Activated CD4-positive, CD25-positive, alpha-beta regulatory T cell treated with anti-CD3 and anti-CD28 coated beads, Interleukin-2, amount 50 U/mL, for 16 hours (primary cell): ENCODE data around the gene EMP2.

ENCODE experiments used
- DNase-seq: peaks from one replicate; pipeline ENCODE4 v3.0.0-alpha.2; 2020; ENCODE audit warnings: low read depth, low spot score

Gene EMP2

DNA sequence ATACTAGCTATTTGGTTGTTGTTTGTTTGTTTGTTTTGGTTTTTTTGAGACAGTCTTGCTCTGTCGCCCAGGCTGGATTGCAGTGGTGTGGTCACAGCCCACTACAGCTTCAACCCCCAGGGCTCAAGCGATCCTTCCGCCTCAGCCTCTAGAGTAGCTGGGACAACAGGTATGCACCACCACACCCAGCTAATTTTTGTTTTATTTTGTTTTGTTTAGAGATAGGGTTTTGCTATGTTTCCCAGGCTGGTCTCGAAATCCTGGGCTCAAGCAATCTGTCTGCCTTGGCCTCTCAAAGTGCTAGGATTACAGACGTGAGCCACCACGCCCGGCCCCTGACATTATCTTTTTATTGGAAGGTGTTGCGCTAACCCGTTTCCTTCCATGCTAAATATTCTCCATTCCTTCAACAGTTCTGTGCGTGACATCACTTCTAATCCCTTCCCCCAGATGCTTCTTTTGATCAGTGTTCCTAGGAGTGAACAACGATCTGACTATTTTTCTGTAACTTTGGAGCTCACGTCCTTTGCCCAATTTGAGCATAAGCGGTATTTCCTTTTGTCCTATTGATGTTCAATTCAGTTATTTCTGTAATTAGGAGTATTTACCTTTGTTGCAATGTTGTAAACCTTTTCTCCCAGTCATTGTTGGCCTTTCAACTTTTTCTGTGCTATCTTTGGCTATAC lies 30.2 kb upstream of the EMP2 start:
- no peak for DNase-seq

DNA sequence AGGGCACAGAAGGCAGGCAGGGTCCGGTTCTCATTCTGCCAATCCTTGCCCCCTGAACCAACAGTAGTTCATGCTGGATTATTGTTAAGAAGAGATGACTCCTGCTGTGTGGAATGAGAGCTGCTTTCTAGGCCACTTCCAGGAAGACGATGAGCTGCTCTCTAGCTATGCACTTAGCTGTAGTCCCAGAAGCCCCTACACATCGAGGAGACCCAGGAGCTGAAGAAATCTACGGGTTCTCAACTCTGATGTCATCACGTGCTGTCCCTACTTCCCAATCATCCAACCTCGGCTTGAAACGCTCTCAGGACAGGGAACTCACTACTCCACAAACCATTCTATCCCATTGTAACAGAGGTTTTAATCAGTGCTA lies 29.0 kb upstream of the EMP2 start:
- DNase-seq: no peak

DNA sequence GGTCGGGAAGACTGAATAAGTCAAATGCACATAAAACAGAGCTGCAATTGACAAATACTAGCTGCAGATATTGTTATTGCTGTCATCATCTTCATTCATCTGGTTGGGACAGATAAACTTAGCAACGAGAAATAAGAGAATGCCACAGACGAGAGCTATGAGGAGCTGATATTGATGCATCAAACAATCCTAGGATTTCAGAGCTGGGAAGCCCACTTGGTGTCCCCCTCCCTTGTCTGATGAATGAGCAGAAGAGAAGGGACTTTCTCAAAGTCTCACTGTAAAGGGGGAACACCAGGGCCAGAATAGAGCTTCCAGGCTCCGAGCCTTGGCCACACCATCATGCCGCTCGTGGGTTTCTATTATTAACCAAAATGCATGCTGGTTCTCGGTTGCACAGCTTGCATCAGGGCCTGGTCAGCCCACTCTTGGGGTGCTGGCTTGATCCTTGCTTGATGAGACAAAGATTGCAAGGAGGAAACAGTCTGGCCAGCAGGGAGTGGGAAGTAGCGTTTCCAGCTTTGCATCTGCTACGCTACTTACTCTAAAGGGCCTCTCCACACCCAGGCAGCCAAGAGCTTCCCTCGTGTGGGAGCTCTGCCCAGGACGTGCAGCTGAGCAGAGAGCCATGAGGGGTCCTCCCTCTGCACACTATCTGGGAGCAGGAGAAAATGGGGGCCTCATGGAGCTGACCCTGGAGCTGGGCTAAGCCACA lies 28.4 kb upstream of the EMP2 start:
- DNase-seq: no peak

DNA sequence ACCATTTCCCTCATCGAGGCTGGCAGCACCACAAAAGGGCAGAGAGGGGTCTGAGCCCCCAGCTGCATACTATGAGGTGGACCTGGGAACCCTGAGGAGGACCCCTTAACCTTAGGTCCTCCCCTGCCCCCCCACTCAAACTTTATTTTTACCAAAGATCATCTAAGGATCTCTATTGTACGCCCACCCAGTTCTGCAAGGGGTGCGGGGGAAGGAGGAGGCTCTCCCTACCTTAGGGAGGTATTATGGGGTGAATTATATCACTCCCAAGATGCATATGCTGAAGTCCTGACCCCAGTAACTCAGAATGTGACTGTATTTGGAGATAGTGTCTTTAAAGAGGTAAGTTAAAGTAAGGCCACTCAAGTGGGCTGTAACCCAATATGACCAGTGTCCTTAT lies 26.8 kb upstream of the EMP2 start:
- DNase-seq: no peak

DNA sequence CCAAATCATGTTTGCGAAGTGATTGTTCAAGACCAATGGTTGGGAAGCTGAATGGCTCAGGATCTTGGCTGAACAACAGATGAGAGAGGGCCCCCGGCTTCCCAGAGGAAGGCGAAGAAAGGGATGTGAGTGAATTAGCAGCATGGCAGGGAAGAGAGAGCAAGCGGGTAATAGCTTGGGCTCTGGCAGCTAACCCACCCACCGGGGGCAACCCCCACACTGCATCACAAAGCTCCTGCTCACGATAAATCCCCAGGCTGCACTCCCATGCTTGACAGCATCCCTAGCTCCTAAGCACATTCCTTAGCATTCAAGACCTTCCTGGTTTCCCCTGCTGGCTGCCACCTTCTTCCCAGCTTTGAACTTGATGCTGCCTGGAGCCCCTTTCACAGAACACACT lies 26.2 kb upstream of the EMP2 start:
- DNase-seq: no peak

DNA sequence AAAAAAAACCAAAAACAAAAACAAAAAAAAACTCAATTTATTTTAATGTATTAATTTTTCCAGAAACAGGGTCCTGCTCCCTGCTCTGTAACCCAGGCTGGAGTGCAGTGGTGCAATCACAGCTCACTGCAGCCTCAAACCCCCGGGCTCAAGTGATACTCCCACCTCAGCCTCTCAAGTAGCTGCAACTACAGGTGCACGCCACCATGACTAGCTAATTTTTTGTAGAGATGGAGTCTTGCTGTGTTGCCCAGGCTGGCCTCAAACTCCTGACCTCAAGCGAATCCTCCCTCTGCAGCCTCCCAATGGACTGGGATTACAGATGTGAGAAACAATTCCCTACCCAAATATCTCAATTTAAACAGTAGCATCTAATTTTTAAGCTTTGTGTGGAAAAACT lies 25.2 kb upstream of the EMP2 start:
- no peak for DNase-seq

DNA sequence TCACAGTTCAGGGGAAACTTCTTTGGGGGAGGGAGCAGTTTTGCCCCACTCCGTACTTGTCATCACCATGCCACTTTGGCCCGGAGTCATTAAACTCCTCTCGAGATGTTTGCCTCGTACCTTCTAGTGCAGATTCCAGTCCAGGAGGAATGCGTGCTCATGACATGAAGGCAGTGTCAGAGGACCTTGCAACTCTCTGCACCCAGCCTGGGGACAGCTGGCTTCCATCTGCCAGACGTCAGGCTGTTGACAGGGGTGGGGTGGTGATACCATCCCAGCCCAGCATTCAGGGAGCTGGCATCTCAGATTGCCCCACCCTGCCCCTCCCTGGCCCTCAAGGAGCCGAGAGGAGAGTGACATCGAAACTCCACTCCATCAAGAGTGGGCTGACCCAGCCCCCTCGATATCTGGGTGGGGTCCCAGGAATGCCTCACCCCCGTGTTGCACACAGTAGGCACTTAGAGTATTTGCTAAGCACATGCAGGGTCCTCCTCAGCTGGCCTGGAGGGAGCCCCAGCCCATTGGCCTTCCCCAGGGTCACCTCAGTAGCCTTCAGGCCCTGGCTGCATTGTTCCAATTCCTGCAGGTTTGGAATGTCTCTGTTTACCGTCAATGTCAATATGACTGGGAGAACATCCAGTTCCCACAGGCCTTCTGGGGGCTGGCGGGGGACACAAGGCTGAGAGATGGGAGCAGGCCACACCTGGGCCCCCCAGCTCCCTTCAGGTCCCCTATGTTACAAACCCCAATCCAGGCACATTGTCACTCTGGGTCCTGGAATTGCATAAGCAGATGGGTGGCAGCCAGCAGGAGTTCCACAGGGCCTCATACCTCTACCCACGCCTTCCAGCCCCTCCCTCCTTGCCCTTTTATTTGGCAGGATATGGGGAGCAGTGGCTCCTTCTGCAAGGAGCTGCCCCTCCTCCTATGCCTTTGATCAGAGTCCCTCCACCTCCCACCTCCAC lies 21.3 kb upstream of the EMP2 start:
- DNase-seq: no peak

DNA sequence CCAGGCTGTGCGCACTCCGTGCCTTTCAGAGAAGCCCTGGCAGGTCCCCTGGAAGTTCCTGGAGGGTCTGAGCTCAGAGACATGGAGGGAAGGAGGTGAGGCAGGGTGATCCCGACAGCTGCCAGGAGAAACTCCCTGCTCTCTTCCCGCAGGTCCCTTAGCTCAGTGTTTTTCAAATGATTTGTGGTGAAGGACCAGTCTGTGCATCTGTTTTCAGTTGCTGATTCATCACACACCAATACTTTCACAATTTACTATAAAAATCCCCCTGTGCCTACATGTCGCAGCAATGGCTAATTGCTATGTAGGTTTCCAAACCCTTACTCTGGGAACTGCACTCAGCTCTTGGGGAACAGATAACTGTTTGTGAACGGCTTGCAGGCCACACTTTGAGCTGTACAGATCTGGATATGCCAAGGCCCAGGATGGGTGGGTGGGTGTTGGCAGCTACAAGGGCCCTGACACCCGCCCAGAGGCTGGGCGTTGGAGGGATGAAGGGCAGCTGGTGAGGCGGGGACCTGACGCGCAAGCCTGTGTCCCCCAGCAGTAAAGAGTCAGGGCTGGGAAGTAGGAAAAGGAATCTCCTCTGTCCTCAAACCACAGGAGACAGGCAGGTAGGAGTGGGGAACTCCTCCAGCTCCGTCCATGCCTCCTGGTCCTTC lies 20.5 kb upstream of the EMP2 start:
- DNase-seq: no peak

DNA sequence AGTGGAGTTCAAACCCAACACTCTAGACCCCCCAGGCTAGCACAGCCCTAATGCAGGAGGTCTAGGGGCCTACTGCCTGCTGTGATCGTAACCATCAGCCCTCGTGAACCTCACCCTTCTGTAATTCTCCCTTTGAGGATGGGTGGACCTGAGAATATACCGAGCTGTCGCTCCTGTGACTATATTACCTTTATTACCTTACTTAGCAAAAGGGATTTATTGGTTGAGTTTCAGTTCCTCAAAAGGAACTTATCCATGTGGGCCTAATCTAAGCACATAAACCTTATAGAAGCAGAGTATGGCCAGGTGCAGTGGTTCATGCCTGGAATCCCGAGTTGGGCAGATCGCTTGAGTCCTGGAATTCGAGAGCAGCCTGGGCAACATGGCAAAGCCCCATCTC lies 19.2 kb upstream of the EMP2 start:
- no peak for DNase-seq

DNA sequence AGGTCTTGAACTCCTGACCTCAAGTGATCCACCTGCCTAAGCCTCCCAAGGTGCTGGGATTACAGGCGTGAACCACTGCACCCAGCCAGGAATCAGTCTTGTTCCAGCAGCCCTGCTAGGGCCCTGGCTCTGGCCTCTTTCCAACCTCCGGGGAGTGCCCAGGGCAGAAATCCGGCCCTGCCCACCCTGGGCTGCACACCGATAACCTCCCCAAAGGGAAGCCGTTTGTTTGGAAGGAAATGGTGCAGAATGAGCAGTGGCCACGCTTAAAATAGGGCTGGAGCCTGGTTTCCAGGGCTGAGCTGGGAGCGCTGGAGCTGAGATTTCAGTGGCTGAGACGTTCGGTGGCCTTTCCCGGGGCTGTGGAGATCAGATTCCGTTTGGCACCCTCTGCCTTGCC lies 17.8 kb upstream of the EMP2 start:
- DNase-seq: no peak

DNA sequence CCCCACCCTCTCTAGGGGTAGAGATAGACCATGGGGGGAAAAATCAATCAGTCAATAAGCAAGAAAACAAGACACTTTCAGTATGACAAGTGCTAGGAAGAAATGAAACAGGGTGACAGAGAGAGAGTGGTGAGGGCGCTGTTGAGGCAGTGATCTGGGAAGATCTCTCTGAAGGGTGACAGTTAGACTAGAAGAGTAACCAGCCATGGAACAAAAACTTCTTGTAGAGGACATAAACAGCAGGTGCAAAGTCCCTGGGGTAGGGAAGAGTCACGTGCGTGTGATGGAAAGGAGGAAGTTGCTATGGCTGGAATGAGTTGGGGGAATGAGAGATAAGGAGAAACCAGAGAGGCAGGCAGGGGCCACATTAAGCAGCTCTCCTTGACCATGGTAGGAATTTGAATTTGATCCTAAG lies 16.8 kb upstream of the EMP2 start:
- DNase-seq: no peak

DNA sequence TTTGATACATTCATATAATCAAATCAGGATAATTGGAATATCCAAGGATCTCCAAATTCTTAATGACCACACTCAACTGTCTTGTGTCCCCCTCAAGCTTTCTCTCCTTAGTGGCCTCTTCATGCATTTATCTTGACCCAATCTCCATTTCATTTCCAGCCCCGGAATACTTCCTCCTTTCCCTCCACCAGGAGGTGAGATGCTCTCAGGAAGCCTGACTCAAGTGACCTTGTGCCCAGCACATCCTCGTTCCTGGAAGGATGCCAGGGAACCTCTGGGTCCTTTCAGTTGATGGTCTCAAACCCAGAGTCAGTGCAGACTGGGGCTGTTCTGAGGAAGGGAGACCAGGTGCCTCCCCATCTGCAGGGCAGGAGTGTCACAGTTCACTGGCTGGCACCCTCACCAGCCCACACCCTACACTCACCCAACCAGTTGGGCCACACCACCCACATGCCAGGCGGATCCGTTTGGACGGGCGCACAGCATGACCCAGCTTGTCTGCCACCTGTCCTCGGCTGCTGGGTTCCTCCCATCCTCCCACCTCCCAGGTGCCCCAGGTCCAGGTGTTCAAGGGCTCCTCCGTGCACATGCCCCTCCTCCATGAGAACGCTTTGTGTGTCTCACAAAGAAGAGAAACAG lies 14.0 kb upstream of the EMP2 start:
- no peak for DNase-seq

DNA sequence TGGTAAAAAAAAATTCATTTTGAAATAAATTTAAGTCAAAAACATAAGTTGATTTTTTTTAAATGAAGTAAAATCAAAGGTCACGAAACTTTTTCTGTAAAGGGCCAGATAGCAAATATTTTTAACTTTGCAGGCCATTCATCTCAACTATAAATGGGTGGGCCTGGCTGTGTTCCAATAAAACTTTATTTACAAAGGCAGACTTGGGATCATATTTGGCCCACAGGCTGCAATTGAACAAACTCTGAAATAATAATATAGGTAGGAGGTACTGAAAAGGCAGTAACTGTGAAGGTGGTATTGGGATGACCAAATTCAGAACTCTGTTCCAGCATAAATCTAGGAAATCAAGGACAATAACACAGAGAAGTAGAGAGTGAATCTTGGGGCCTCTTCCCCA lies 12.2 kb upstream of the EMP2 start:
- no peak for DNase-seq

DNA sequence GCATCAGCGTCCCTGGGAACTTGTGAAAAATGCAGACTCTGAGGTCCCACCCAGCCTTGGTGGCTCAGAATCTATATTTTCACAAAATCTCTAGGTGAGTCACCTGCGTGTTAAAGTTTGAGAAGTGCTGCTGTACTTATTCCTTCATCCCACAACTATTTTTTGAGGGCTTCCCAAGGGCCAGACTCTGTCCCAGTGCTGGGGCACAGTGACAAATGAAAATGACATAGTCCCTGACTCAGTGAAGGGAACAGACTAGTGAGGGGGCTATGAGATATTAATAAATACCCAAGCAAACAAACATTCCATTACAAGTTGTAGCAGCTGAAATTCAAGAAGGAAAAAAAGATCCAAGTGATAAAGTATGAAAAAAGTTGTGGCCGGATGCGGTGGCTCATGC lies 9.9 kb upstream of the EMP2 start:
- no peak for DNase-seq

DNA sequence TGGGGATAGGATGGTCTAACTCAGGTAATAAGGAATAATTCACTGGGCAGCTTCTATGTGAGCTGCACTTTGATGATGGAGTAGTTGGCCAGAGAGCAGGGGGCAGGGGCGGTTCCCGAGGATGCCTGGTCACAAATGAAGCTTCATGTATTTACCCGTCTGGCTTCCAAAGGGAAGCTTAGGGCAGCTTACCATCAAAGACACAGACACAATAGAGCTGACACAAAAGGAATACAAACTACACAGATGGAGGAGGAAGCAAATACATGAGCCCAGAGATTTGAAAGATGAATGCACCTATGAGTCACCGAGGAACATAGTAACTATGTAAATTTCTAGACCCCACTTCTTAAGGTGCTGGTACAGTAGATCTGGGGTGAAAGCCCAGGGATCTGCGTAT lies 8.7 kb upstream of the EMP2 start:
- no peak for DNase-seq

DNA sequence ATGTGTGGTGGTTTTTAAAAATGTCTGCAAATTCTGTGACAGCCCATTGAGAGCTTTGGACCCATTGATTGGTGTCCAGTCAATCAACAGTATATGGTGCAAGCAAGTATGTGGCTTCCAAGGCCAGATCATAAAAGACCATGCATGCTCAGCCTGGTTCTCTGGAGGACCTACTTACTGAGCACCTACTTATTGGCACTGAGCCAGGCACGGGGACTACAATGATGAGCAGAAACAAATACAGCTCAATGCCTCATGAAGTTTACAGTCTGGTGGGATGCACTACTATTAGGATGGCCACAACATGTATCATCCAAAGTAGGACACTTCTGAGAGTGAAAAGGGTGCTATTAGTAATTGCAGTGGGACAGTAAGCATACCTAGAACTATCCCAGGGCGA lies 7.2 kb upstream of the EMP2 start:
- DNase-seq: no peak

DNA sequence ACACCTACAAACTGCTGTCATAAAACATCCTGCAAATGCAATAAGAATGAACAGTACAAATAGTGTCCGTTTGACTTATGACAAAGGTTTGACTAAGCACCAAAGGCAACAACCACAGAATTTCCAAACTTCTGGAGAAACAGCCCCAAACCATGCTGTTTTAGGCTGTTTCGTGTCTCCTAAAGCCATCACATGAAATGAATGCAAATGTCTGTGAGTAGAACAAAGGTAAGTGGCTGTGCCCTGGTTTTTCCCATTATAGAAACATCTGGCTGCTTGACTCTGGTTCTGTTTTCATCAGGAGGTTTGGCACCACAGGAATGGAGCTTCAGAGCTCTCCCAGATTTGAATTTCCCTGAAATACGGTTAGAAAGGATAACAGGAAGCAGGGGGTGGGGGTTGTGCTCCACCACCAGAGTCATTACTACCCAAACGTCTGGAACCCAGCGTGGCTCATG lies 4.6 kb upstream of the EMP2 start:
- no peak for DNase-seq

DNA sequence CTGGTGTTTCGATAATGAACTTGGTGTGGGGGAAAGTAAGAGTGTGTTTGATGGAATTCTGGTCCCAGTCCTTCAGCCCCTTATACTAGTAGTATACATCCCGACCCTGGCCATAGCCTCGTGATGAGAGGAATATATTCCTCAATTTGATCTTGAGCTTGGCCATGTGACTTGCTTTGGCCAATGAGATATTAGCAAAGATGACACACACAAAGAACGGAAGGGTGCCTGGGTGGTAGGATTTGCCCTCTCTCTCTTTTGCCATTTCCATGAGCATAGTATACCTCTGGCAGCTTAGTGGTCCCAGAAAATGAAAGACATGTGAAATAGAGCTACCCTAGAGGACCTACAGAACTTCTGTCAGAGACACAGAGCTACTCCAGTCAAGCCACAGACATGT lies 2.9 kb upstream of the EMP2 start:
- no peak for DNase-seq

DNA sequence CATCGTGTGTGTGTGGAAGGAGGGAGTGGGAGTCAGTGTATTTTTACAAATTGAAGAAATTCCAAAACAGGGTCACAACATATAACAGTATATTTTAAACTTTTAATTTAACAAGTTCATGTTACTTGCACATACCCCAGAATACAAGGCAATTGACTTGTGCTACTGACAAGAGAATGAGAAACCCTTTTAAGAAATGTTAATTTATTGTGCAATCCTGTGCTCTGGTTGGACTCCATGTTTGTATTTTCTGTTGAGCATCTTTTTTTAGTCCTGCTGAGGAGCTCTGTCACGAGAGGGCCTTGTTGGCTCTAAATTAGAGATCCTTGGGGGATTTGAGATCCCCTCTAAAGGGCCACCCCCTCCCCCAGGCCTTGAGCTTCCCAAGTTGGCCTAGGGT lies 1.1 kb upstream of the EMP2 start:
- DNase-seq: no peak

DNA sequence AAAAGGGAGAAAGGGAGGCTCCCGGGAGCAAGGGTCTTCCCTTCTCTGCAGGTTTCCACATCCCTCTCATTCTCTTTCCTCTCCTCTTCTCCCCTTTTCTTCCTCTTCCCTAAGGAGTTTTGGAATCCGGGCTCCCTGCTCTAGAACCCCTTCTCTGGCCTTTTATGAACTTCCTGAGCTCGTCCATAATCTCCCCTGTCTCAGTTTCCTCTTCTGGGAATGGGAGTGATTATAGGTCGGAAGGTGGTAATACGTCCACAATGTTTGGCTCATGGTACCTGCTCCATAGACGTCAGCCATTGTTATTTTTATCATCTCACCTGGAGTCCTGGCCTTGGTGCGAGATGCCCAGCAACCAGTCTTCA lies 467 bp upstream of the EMP2 start:
- DNase-seq: no peak

DNA sequence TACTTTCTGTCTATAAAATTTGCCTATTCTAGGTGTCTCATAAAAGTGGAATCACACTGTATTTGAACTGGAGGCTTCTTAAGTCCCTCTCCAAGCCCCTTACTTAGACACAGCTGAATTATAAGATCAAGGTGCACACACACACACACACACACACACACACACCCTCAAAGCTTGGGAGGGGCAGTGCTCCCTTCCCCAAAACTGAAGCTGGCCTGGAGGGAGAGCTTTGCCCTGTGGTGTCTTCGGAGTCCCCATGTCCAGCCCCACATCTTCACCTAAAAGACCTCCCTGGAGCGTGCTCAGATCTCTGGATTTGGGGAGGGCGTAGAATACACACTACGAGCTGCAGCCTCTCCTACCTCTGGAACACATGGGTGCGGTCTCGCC lies 828 bp downstream of the EMP2 start:
- no peak for DNase-seq
